HG02588 (cell line): Measurements from ENCODE around the gene HUNK.

ENCODE experiments used
- ATAC-seq: cut with Tn5 transposase; IDR thresholded peaks from one replicate; pipeline ENCODE4 v1.9.1; 2021; ENCODE audit warnings: mild to moderate bottlenecking, moderate library complexity; ENCODE audit not compliant: unreplicated experiment

Gene HUNK

GRCh38 chr21:31895077-31895835 is 22.4 kb downstream of the HUNK start:
- no peak for ATAC-seq

- ATAC-seq = no peak
These were observed 23.2 kb downstream of the HUNK start for GRCh38 chr21:31896019-31896418.

GRCh38 chr21:31897311-31897710 is 24.5 kb downstream of the HUNK start:
- ATAC-seq = no peak

GRCh38 chr21:31898933-31899630 is 26.3 kb downstream of the HUNK start:
- no peak for ATAC-seq

GRCh38 chr21:31900121-31900895 is 27.5 kb downstream of the HUNK start:
- no peak for ATAC-seq

GRCh38 chr21:31901315-31901714 is 28.5 kb downstream of the HUNK start:
- no peak for ATAC-seq

GRCh38 chr21:31902438-31902837 is 29.6 kb downstream of the HUNK start:
- ATAC-seq = no peak

GRCh38 chr21:31903896-31904295 is 31.1 kb downstream of the HUNK start:
- no peak for ATAC-seq

- no peak for ATAC-seq
These were observed 33.0 kb downstream of the HUNK start for GRCh38 chr21:31905503-31906451.

GRCh38 chr21:31908106-31909031 is 35.5 kb downstream of the HUNK start:
- ATAC-seq = no peak

GRCh38 chr21:31909153-31910073 is 36.6 kb downstream of the HUNK start:
- no peak for ATAC-seq

GRCh38 chr21:31910074-31910470 is 37.3 kb downstream of the HUNK start:
- ATAC-seq = no peak

GRCh38 chr21:31911138-31911907 is 38.5 kb downstream of the HUNK start:
- ATAC-seq = no peak

GRCh38 chr21:31912501-31912900 is 39.7 kb downstream of the HUNK start:
- ATAC-seq = no peak

GRCh38 chr21:31913182-31913608 is 40.4 kb downstream of the HUNK start:
- ATAC-seq = no peak

- ATAC-seq = no peak
These were observed 41.7 kb downstream of the HUNK start for GRCh38 chr21:31914472-31914871.

- no peak for ATAC-seq
These were observed 42.7 kb downstream of the HUNK start for GRCh38 chr21:31915566-31915965.

GRCh38 chr21:31917108-31917507 is 44.3 kb downstream of the HUNK start:
- ATAC-seq = no peak
